GM19035 (cell line): ENCODE measurements around the gene CHMP2A.
"Not testable (repeated sequence)": the region's sequence is repeated elsewhere in the genome, so short reads cannot be mapped to it uniquely, and the experiment has no call there.

Source experiments
- ATAC-seq: cut with Tn5 transposase; IDR thresholded peaks from one replicate; pipeline ENCODE4 v1.9.1; 2021; ENCODE audit not compliant: unreplicated experiment

CHMP2A gene

GRCh38 chr19:58513694-58514563 lies 41.0 kb downstream of the CHMP2A start:
- no peak for ATAC-seq

- no peak for ATAC-seq
Observed at GRCh38 chr19:58513213-58513693, 41.7 kb downstream of the CHMP2A start.

GRCh38 chr19:58511353-58512208 lies 43.3 kb downstream of the CHMP2A start, which contains the start of gene SLC27A5:
TSS of gene SLC27A5 (minus strand) at chr19:58511992. CDS start at chr19:58511955, 37 bp downstream.
- no peak for ATAC-seq

GRCh38 chr19:58510084-58510862 lies 44.6 kb downstream of the CHMP2A start:
- no peak for ATAC-seq

- ATAC-seq, result no peak
Observed at GRCh38 chr19:58509731-58510083, 45.2 kb downstream of the CHMP2A start.

GRCh38 chr19:58507602-58508223 lies 47.2 kb downstream of the CHMP2A start:
- ATAC-seq, result not testable (repeated sequence)
